ENCODE measurements around the gene PARVA.

PARVA gene

DNA sequence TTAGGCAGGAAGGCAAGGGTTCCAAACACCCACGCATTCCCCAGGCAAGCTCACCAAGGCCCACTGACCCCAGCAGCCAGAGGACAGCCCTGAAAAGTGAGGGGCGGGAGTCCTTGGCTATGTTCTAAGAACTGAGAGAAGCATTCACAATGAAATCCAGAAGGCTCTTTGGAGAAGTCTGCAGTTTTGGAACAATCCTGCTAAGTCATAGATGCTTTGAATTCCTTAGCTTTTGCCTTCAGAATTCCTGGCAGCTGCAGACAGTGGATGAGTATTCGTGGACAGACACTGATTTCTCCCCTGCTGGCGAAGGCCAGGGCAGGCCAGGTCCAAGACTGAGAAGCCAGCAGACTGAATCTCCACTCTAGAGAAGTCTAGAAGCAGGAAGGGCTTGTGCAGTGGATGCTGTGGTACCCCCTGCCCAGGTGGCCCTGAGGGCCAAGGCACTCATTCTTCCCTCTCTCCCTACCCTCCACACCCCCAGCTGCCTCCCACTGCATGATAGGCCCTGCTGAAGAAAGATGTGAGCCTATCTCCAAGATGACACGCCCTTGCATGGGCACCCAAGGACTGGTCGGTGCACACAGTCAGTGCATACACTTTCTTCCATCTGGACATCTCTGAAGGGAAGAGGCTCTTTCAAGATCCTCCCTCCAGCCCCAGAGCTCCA is 163.7 kb downstream of the PARVA start:
- TF ChIP-seq POLR2AphosphoS5 (IDR thresholded peaks at IDR 0.05; ENCODE audit: low read depth, low read length) (no peak), POLR2A (IDR thresholded peaks at IDR 0.05; ENCODE audit: low read depth, low read length) (no peak), TAF1 (IDR thresholded peaks at IDR 0.05; ENCODE audit: borderline replicate concordance, low read depth, low read length) (no peak)
- DNase-seq (ENCODE audit: insufficient read length): no peak
- FAIRE-seq: no peak

DNA sequence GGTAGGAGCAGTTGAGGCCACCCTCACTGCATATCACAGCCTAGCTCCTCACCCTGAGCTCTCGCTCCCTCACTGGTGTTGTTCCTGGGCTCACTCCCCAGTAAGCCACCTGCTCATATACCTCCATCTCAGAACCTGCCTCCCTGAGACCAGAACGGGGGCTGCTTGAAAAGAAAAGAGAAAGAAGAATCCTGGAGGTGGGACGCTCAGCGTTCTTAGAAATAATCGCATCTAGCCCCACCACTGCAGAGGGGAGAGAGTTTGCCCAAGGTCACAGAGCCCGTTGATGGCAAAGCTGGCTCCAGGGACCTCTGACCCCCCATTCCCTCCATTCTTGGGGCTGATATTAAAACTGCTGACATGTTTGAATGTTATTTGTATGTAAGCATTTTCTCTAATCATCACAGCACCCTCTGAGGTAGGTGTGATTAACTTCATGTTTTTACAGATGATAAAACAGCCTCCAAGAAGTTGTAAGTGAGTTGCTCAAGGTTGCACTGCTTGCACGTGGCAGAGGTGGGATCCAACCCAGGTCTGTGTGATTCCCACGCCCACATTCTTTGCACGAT is 164.3 kb downstream of the PARVA start:
- TF ChIP-seq POLR2AphosphoS5 (IDR thresholded peaks at IDR 0.05; ENCODE audit: low read depth, low read length): no peak
- TF ChIP-seq POLR2A (IDR thresholded peaks at IDR 0.05; ENCODE audit: low read depth, low read length): no peak
- TF ChIP-seq TAF1 (IDR thresholded peaks at IDR 0.05; ENCODE audit: borderline replicate concordance, low read depth, low read length): no peak
- DNase-seq (ENCODE audit: insufficient read length) (no peak), FAIRE-seq (no peak)

DNA sequence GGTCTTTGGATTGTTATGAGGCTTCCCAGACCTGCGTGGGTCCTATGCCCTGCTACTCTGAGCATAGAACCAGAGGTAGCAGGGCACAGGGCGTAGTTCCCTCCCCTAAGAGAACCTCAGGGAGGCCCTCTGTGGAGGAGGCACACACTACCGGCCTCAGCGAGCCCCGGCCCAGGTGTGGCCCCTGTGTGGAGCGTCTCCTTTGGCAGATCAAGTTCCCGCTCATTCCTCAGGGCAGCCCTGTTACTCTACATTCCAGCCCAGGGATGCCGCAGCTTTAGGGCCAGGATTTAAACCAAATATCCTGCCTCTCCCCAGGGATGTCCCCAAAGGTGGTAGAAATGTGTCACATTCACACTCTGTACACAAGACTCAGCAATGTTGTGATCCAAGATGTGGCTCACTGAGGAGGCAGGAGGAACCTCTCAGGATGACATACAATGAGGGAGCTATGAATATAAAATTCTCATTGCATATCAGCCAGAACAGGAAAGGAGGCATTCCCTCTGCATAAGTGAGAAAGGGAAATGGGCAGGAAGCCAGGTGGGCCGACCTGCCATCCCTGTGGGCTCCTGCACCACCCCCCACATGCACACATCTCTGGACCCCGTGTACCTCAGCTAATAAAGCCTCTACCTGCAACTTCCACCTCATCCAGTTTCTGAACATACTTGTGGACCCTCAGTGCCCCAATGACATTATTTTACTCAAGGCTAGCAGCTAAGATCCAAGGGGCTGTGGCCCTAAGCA is 165.0 kb downstream of the PARVA start:
- FAIRE-seq (no peak), DNase-seq (ENCODE audit: insufficient read length) (no peak)
- no peak for TF ChIP-seq POLR2AphosphoS5 (IDR thresholded peaks at IDR 0.05; ENCODE audit: low read depth, low read length)
- no peak for TF ChIP-seq POLR2A (IDR thresholded peaks at IDR 0.05; ENCODE audit: low read depth, low read length)
- TF ChIP-seq TAF1 (IDR thresholded peaks at IDR 0.05; ENCODE audit: borderline replicate concordance, low read depth, low read length): no peak

DNA sequence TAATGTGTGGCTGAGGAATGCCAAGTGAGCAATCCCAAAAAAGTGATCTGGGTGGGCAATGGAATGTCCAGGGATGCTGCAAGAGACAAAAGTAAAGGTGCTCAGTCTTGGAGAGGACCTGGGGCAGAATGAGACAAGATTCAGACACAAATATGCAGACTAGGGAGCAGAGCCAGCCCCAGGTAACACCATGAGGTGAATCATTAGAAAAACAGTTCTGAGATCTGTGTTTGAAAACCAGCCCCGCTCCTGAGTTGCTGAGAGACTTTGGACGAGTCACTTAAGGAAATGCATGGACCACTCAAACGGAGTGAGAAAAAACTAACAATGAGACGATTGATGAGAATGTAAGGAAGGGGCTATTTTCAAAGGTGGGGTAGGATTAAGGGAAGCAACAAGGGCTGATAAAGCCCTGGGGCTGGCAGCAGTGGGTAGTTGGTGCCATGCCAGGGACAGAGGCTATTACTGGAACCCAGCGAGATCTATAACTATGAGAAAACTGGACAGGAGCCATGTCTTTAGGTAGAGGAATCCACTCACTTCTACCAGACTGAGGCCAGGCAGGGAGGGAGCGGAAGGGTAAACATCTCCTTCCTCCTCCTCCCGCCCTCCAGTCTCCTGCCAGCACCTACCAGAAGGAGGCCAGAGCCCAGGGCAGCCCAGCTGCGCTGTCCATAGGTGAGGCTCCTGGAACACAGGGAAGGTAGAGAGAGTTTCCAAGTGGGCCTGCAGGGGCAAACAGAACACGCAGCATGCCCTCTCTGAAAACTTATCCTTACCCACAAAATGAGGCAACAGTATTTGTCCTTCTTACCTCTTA is 166.4 kb downstream of the PARVA start:
- TF ChIP-seq POLR2A (IDR thresholded peaks at IDR 0.05; ENCODE audit: low read depth, low read length): no peak
- TF ChIP-seq POLR2AphosphoS5 (IDR thresholded peaks at IDR 0.05; ENCODE audit: low read depth, low read length): no peak
- TF ChIP-seq TAF1 (IDR thresholded peaks at IDR 0.05; ENCODE audit: borderline replicate concordance, low read depth, low read length): no peak
- no peak for FAIRE-seq
- DNase-seq (ENCODE audit: insufficient read length): no peak

DNA sequence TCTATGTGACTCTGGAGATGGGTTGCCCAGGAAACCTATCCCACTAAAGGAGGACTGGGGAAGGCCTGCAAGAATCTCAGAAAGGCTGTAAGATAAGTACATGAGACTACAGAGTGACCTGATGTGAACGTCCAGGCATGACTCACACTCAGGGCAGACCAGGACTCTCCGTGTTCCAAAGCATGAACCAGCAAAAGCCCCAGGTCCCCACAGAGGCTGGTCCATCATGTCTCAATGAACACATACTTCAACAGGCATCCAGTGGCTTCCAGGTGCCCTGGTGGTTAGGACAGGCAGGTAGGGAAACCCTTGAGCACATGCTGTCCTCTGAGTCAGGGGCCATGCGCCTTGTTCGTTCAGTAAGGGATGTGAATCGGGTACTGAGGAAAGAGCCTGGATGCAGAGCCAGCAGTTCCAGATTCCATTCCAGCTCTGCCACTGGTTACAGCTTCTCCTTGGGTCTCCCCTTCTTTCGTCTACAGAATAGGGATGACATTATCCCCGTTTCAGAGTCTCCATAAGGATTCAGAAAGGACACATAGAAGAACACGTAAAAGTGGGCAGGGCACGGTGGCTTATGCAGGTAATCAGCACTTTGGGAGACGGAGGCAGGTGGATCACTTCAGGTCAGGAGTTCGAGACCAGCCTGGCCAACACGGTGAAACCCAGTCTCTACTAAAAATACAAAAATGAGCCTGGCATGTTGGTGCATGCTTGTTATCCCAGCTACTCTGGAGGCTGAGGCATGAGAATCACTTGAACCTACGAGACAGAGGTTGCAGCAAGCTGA is 167.8 kb downstream of the PARVA start:
- no peak for TF ChIP-seq POLR2A (IDR thresholded peaks at IDR 0.05; ENCODE audit: low read depth, low read length)
- no peak for TF ChIP-seq TAF1 (IDR thresholded peaks at IDR 0.05; ENCODE audit: borderline replicate concordance, low read depth, low read length)
- TF ChIP-seq POLR2AphosphoS5 (IDR thresholded peaks at IDR 0.05; ENCODE audit: low read depth, low read length): no peak
- DNase-seq (ENCODE audit: insufficient read length) (no peak), FAIRE-seq (no peak)

DNA sequence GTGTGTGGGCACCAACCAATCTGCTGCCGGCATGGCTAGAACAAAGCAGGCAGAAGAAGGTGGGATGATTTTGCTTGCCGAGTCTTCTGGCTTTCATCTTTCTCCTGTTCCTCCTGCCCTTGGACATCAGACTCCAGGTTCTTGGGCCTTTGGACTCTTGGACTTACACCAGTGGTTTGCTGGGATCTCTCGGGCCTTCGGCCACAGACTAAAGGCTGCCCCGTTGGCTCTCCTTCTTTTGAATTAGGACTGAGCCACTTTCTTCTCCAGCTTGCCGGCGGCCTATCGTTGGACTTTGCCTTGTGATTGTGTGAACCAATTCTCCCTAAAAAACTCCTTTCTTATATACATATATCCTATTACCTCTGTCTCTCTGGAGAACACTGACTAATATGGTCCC is 168.8 kb downstream of the PARVA start:
- DNase-seq (ENCODE audit: insufficient read length) (no peak), FAIRE-seq (no peak)
- TF ChIP-seq POLR2AphosphoS5 (IDR thresholded peaks at IDR 0.05; ENCODE audit: low read depth, low read length) (no peak), POLR2A (IDR thresholded peaks at IDR 0.05; ENCODE audit: low read depth, low read length) (no peak), TAF1 (IDR thresholded peaks at IDR 0.05; ENCODE audit: borderline replicate concordance, low read depth, low read length) (no peak)

DNA sequence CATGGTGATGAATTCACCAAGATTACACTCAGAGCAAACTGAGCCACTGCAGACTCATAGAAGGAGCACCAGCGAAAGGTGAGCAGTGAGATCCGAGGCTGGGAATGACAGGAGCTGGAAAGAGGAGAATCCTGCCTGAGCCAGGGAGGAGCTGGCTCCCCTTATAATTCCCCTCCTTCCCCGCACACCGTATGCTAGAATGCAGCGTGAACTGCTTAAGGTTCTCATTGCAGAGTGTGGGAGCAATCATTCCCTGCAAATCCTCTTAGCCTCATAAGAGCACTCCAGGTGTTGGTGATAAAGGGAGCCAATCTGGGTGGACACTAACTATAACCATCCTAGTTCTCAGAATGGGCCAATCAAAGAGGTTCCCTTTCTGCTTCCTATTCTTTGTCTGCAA is 169.3 kb downstream of the PARVA start:
- FAIRE-seq (no peak), DNase-seq (ENCODE audit: insufficient read length) (no peak)
- TF ChIP-seq POLR2AphosphoS5 (IDR thresholded peaks at IDR 0.05; ENCODE audit: low read depth, low read length) (no peak), POLR2A (IDR thresholded peaks at IDR 0.05; ENCODE audit: low read depth, low read length) (no peak), TAF1 (IDR thresholded peaks at IDR 0.05; ENCODE audit: borderline replicate concordance, low read depth, low read length) (no peak)

DNA sequence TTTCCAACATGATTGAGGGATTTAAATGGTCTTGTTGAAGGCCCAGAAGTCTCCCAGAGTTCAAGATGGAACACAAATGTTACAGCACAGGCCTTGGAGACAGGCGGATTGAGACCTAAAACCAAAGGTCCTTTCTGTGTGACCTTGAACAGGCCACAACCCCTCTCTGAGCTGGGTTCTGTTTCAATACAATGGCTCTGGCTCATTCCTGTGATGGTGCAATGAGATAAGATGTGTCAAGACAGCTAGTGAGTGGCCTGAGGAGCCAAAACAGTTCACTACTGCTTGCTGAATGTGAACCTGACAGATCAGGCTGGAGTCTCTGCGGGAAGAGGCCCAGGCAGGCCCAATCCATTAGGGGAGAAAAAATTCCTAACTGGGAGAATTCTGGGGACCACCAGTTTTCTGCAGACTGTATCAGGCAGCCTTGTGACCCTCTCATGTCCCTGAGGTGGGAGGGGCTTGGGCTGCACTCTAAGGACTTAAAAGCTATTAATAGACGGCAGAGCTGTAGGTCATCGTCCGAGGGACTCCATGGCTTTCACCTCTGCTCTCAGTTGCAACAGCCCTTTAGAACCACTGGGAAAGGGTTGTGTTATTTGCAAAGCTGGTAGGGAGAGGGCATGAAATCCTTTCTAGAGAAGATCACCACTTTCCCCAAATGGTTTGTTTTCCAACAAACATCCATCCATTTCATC is 170.7 kb downstream of the PARVA start:
- no peak for FAIRE-seq
- DNase-seq (ENCODE audit: insufficient read length): no peak
- TF ChIP-seq TAF1 (IDR thresholded peaks at IDR 0.05; ENCODE audit: borderline replicate concordance, low read depth, low read length) (no peak), POLR2AphosphoS5 (IDR thresholded peaks at IDR 0.05; ENCODE audit: low read depth, low read length) (no peak), POLR2A (IDR thresholded peaks at IDR 0.05; ENCODE audit: low read depth, low read length) (no peak)

DNA sequence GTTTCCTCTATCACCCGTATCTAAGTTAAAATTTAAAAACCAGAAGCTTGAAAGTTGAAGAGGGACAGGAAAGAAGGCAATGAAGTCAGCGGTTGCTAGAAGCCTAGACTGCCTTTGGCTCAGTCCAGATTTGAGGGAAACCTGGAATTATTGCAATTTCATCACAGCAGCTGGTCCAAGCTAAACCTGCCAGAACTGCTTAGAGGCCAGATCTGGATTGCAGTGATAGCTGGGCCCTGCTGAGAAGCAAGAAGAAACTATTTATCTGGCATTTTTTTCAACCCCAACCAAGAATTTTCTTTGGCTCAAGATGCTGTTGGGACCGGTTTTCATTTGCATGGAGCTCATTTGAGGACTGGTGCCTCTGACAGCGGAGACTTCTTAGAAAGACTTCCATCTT is 175.3 kb downstream of the PARVA start:
- FAIRE-seq (no peak), DNase-seq (ENCODE audit: insufficient read length) (no peak)
- no peak for TF ChIP-seq POLR2AphosphoS5 (IDR thresholded peaks at IDR 0.05; ENCODE audit: low read depth, low read length)
- TF ChIP-seq TAF1 (IDR thresholded peaks at IDR 0.05; ENCODE audit: borderline replicate concordance, low read depth, low read length): no peak
- TF ChIP-seq POLR2A (IDR thresholded peaks at IDR 0.05; ENCODE audit: low read depth, low read length): no peak

DNA sequence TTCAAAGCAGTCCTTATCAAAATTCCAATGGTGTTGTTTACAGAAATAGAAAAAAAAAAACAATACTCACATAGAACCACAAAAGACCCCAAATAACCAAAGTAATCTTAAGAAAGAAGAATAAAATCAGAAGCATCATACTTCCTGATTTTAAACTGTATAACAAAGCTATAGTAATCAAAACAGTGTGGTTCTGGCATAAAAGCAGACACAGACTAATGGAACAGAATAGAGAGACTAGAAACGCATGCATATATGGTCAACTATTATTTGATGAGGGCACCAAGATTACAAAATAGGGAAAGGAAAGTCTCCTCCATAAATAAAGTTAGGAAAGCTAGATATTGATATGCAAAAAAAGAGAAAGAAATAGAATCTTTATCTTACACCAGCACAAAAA is 176.8 kb downstream of the PARVA start:
- no peak for TF ChIP-seq POLR2AphosphoS5 (IDR thresholded peaks at IDR 0.05; ENCODE audit: low read depth, low read length)
- no peak for DNase-seq (ENCODE audit: insufficient read length)
- FAIRE-seq: no peak
